GM21619 (cell line): ENCODE data around the gene KBTBD8.
A peak's percentile ranks its signal among the peaks of the same experiment; 100 is the strongest.

Experiments used
- ATAC-seq: cut with Tn5 transposase; IDR thresholded peaks from one replicate; pipeline ENCODE4 v1.9.1; 2021; ENCODE audit not compliant: unreplicated experiment

KBTBD8 gene

GRCh38 chr3:67031986-67032385 lies 33.9 kb downstream of the KBTBD8 start:
- ATAC-seq, result no peak

GRCh38 chr3:67033079-67033478 lies 35.0 kb downstream of the KBTBD8 start:
- ATAC-seq, result no peak

- ATAC-seq, result no peak
These were observed 36.3 kb downstream of the KBTBD8 start for GRCh38 chr3:67034371-67034770.

- ATAC-seq, result no peak
These were observed 39.5 kb downstream of the KBTBD8 start for GRCh38 chr3:67037615-67038014.

GRCh38 chr3:67044295-67044694 lies 46.2 kb downstream of the KBTBD8 start:
- no peak for ATAC-seq

- ATAC-seq, result no peak
These were observed 46.8 kb downstream of the KBTBD8 start for GRCh38 chr3:67044955-67045354.

GRCh38 chr3:67045711-67046465 lies 47.8 kb downstream of the KBTBD8 start:
- ATAC-seq, result no peak

GRCh38 chr3:67047051-67047450 lies 48.9 kb downstream of the KBTBD8 start:
- ATAC-seq, result no peak

- peak; percentile 94 for ATAC-seq
These were observed 50.1 kb downstream of the KBTBD8 start for GRCh38 chr3:67048067-67048714.

GRCh38 chr3:67048715-67049074 lies 50.6 kb downstream of the KBTBD8 start:
- peak; percentile 42 for ATAC-seq

GRCh38 chr3:67059443-67059842 lies 61.3 kb downstream of the KBTBD8 start:
- no peak for ATAC-seq
